GM12891 (cell line): Measurements from ENCODE around the gene KDM2B.

Experiments
- PAX5 ChIP-seq: IDR thresholded peaks from 2 replicates; pipeline ENCODE4 v1.6.1; 2011; ENCODE audit warnings: low read length, moderate library complexity, mild to moderate bottlenecking; ENCODE audit not compliant: insufficient read depth, severe bottlenecking
- POLR2A ChIP-seq: IDR thresholded peaks from 2 replicates; pipeline ENCODE4 v1.6.1; 2011; ENCODE audit warnings: low read depth, low read length, control low read depth
- POLR2AphosphoS5 ChIP-seq: IDR thresholded peaks from 2 replicates; pipeline ENCODE4 v1.6.1; 2011; ENCODE audit warnings: low read depth, low read length, control low read depth
- SPI1 ChIP-seq: IDR thresholded peaks from 2 replicates; pipeline ENCODE4 v1.6.1; 2011; ENCODE audit warnings: low read depth, low read length, control low read depth
- TAF1 ChIP-seq: IDR thresholded peaks from 2 replicates; pipeline ENCODE4 v1.6.1; 2011; ENCODE audit warnings: low read depth, low read length, control low read depth

- TF ChIP-seq POLR2AphosphoS5 (no peak), POLR2A (no peak), SPI1 (no peak), TAF1 (no peak), PAX5 (no peak)
Observed at GRCh38 chr12:121520119-121520518, 60.7 kb downstream of the KDM2B start.
